Esophagus muscularis mucosa (tissue), 4 donors: Measurements from ENCODE around the gene HNRNPA2B1. TPM values are rescaled to one million over a fixed set of nuclear protein-coding genes. Genes with fewer than 3 reads are reported as not detected.

ENCODE experiments used
- DNase-seq: peaks from one replicate; pipeline ENCODE4 v3.0.0-alpha.2; 2017; ENCODE audit errors: extremely low spot score
- H3K27ac ChIP-seq, 4 donors: fragments of 200-600 bp; sonication (generic); replicated peaks in 1 of 4; 1 replicate in 3 of 4; 2 replicates in 1 of 4; pipeline ENCODE4 v1.5.1; 2016 to 2019; ENCODE audit warnings: mild to moderate bottlenecking in 1 of 4
- H3K27me3 ChIP-seq, 4 donors: fragments of 200-600 bp; sonication (generic); one replicate each; pipeline versions ENCODE4 v1.5.1 to v1.6.0; 2016 to 2019
- H3K36me3 ChIP-seq, 4 donors: fragments of 200-600 bp; sonication (generic); one replicate each; pipeline ENCODE4 v1.5.1; 2016 to 2019
- H3K4me1 ChIP-seq, 4 donors: fragments of 200-600 bp; sonication (generic); one replicate each; pipeline ENCODE4 v1.5.1; 2016 to 2019
- H3K4me3 ChIP-seq, 4 donors: fragments of 200-600 bp; sonication (generic); 1 replicate in 2 of 4; 2 replicates in 2 of 4; pipeline ENCODE4 v1.5.1; 2016 to 2019; ENCODE audit warnings: mild to moderate bottlenecking in 4 of 4, moderate library complexity in 1 of 4
- H3K9me3 ChIP-seq, 4 donors: fragments of 200-600 bp; sonication (generic); 1 replicate in 3 of 4; 2 replicates in 1 of 4; pipeline ENCODE4 v1.5.1; 2016 to 2019
- CTCF ChIP-seq, 3 experiments: fragments of 200-600 bp in 2 of 3; fragments of 450-650 bp in 1 of 3; sonication (generic) in 2 of 3; IDR thresholded peaks; one replicate each; pipeline ENCODE4 v1.5.1; 2017 to 2019; ENCODE audit warnings: antibody characterized with exemption in 3 of 3, mild to moderate bottlenecking in 2 of 3, moderate library complexity in 1 of 3
- EP300 ChIP-seq: sonication (generic); formaldehyde crosslinking; IDR thresholded peaks from one replicate; pipeline ENCODE4 v1.6.1; 2017; ENCODE audit warnings: antibody characterized with exemption
- POLR2A ChIP-seq: fragments of 450-650 bp; IDR thresholded peaks from one replicate; pipeline ENCODE4 v1.6.1; 2017; ENCODE audit warnings: antibody characterized with exemption, moderate library complexity, mild to moderate bottlenecking, low read depth
- POLR2AphosphoS5 ChIP-seq, 2 donors: sonication (generic); formaldehyde crosslinking; IDR thresholded peaks; one replicate each; pipeline ENCODE4 v1.6.1; 2017; ENCODE audit warnings: antibody characterized with exemption in 2 of 2
- WGBS: methylation state at CpG from one replicate; pipeline ENCODE4 v1.1.5; 2018; 5-methylcytosine and 5-hydroxymethylcytosine counted together
- intact Hi-C: fragments of 100-400 bp; cut with DNase I; formaldehyde crosslinking; loops from one replicate; pipeline ENCODE4 v1.15.1; 2023
- total RNA-seq, 4 donors: library from RNA; depleted of rRNA; stranded (reverse); fragments of >200 nt; gene quantifications; one replicate each; pipeline versions ENCODE4 v1.1.0 to v1.2.1, GENCODE V29; 2016

Gene HNRNPA2B1
- total RNA-seq: 100 to 1,000 TPM; 158 to 220 (median 202) TPM

- DNase-seq: peak; percentile 99
- Histone ChIP-seq H3K4me1 (peaks cover 46 to 56% (median 55%) of the 10 kb centered on the region in 4 donors), H3K27me3 (no peaks in the 10 kb centered on the region), H3K9me3 (no peaks in the 10 kb centered on the region), H3K4me3 (peak within 1 kb of the TSS; percentile 95 to 98 (median 96)), H3K36me3 (peaks cover 0 to 21% (median 18%) of the 10 kb centered on the region in 4 donors), H3K27ac (peak within 1 kb of the TSS; percentile 99 to 100 (median 100))
- intact Hi-C loops: loop anchor here (5.0 to 10.0 kb wide), 3 partner anchors 662 to 944 kb away; partner anchors contain the start of genes HOXA1, HOXA5, HOXA6 and SKAP2
- TF ChIP-seq POLR2A (peak; percentile 100), CTCF (IDR thresholded peaks at IDR 0.05) (peak in 1 of 3 experiments; percentile 19), POLR2AphosphoS5 (IDR thresholded peaks at IDR 0.05) (peak; percentile 100), EP300 (peak; percentile 44)
- 2% methylated on average over 46 of the region's 71 CpGs for WGBS
These were observed at the start of gene HNRNPA2B1 for GRCh38 chr7:26200444-26201246. Gene HNRNPA2B1, minus strand, starts transcription at chr7:26200746. Its CDS starts 169 bp downstream, at chr7:26200577.

GRCh38 chr7:26250239-26250638 is 49.7 kb upstream of the HNRNPA2B1 start:
- peaks cover 0 to 15% (median 0%) of the 10 kb centered on the region in 4 donors for H3K27me3 ChIP-seq
- TF ChIP-seq CTCF (IDR thresholded peaks at IDR 0.05) (no peak), POLR2AphosphoS5 (IDR thresholded peaks at IDR 0.05) (no peak), POLR2A (no peak), EP300 (no peak)
- H3K4me3 ChIP-seq: no peak overlapping the region
- intact Hi-C loops: no loop called here
- no peaks in the 10 kb centered on the region for H3K36me3 ChIP-seq
- no peaks in the 10 kb centered on the region for H3K4me1 ChIP-seq
- no peaks in the 10 kb centered on the region for H3K9me3 ChIP-seq
- DNase-seq: no peak
- no peak overlapping the region for H3K27ac ChIP-seq
- WGBS: 81% methylated on average over 12 of the region's 12 CpGs

GRCh38 chr7:26245150-26245549 is 44.6 kb upstream of the HNRNPA2B1 start:
- Histone ChIP-seq H3K36me3 (no peaks in the 10 kb centered on the region), H3K27me3 (peaks cover 0 to 20% (median 0%) of the 10 kb centered on the region in 4 donors), H3K9me3 (no peaks in the 10 kb centered on the region), H3K27ac (no peak overlapping the region), H3K4me1 (no peaks in the 10 kb centered on the region), H3K4me3 (no peak overlapping the region)
- intact Hi-C loops: no loop called here
- no peak for DNase-seq
- WGBS: 91% methylated on average over 9 of the region's 13 CpGs
- TF ChIP-seq POLR2AphosphoS5 (IDR thresholded peaks at IDR 0.05): no peak
- no peak for TF ChIP-seq POLR2A
- no peak for TF ChIP-seq EP300
- no peak for TF ChIP-seq CTCF (IDR thresholded peaks at IDR 0.05)

DNA sequence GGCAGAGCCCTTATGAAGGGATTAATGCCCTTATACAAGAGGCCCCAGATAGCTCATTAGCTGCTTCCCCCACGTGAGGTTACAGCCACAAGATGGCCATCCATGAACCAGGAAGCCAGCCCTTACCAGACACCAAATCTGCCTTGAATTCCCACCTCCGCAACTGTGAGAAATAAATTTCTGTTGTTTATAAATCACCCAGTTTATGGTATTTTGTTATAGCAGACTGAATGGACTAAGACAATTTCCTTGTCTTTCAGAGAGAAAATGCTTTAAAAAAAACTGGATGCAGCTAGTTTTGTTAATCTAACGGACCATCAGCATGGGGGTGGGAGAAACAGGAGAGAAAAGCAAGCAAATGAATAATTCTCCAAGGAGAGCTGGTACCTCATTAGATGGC is 37.5 kb upstream of the HNRNPA2B1 start:
- Histone ChIP-seq H3K27me3 (no peaks in the 10 kb centered on the region), H3K4me3 (no peak overlapping the region), H3K36me3 (no peaks in the 10 kb centered on the region), H3K27ac (no peak overlapping the region), H3K4me1 (no peaks in the 10 kb centered on the region), H3K9me3 (no peaks in the 10 kb centered on the region)
- TF ChIP-seq CTCF (IDR thresholded peaks at IDR 0.05): no peak
- no peak for TF ChIP-seq POLR2A
- TF ChIP-seq EP300: no peak
- no peak for TF ChIP-seq POLR2AphosphoS5 (IDR thresholded peaks at IDR 0.05)
- DNase-seq: no peak
- intact Hi-C loops: no loop called here
- WGBS: 52% methylated on average over 3 of the region's 3 CpGs
